Suprapubic skin (tissue), 4 donors: ENCODE data around the gene NCAM1. TPM values are rescaled to one million over a fixed set of nuclear protein-coding genes. Genes with fewer than 3 reads are reported as not detected.

Experiments used
- DNase-seq, 2 donors: peaks; one replicate each; pipeline ENCODE4 v3.0.0-alpha.2; 2019; ENCODE audit warnings: low spot score in 2 of 2
- H3K27ac ChIP-seq: fragments of 200-600 bp; sonication (generic); one replicate; pipeline ENCODE4 v1.5.1; 2019
- H3K27me3 ChIP-seq: fragments of 200-600 bp; sonication (generic); one replicate; pipeline ENCODE4 v1.5.1; 2019
- H3K36me3 ChIP-seq: fragments of 200-600 bp; sonication (generic); one replicate; pipeline ENCODE4 v1.5.1; 2019
- H3K4me1 ChIP-seq: fragments of 200-600 bp; sonication (generic); one replicate; pipeline ENCODE4 v1.5.1; 2019
- H3K4me3 ChIP-seq: fragments of 200-600 bp; sonication (generic); one replicate; pipeline ENCODE4 v1.5.1; 2019; ENCODE audit warnings: mild to moderate bottlenecking
- H3K9me3 ChIP-seq: fragments of 200-600 bp; sonication (generic); one replicate; pipeline ENCODE4 v1.5.1; 2019
- CTCF ChIP-seq, 2 donors: fragments of 200-600 bp in 1 of 2; fragments of 450-650 bp in 1 of 2; sonication (generic) in 1 of 2; IDR thresholded peaks; one replicate each; pipeline ENCODE4 v1.5.1; 2016 to 2019; ENCODE audit warnings: antibody characterized with exemption in 2 of 2, mild to moderate bottlenecking in 1 of 2, moderate library complexity in 1 of 2
- EP300 ChIP-seq: sonication (generic); formaldehyde crosslinking; IDR thresholded peaks from one replicate; pipeline ENCODE4 v1.6.1; 2017; ENCODE audit warnings: antibody characterized with exemption
- POLR2A ChIP-seq, 2 donors: fragments of 450-650 bp; IDR thresholded peaks; one replicate each; pipeline ENCODE4 v1.6.1; 2017; ENCODE audit warnings: antibody characterized with exemption in 2 of 2, mild to moderate bottlenecking in 2 of 2, moderate library complexity in 2 of 2
- POLR2AphosphoS5 ChIP-seq, 3 donors: sonication (generic); formaldehyde crosslinking; IDR thresholded peaks; one replicate each; pipeline ENCODE4 v1.6.1; 2017; ENCODE audit warnings: antibody characterized with exemption in 3 of 3
- WGBS: methylation state at CpG from one replicate; pipeline ENCODE4 v1.1.5; 2018; 5-methylcytosine and 5-hydroxymethylcytosine counted together
- total RNA-seq, 4 donors: library from RNA; depleted of rRNA; stranded (reverse); fragments of >200 nt; gene quantifications; one replicate each; pipeline ENCODE4 v1.1.0, GENCODE V29; 2016

The NCAM1 gene
- total RNA-seq, 4 donors from 2014 or later, result 0.98 to 3.3 (median 1.9) TPM

- H3K9me3 ChIP-seq, result no peaks in the 10 kb centered on the region
- 41% methylated on average over 6 of the region's 6 CpGs for WGBS
- no peaks in the 10 kb centered on the region for H3K4me1 ChIP-seq
- no peak for DNase-seq
- no peak overlapping the region for H3K27ac ChIP-seq
- H3K27me3 ChIP-seq, result peaks cover 41% of the 10 kb centered on the region
- H3K4me3 ChIP-seq, result no peak overlapping the region
- no peaks in the 10 kb centered on the region for H3K36me3 ChIP-seq
- TF ChIP-seq EP300 (no peak), POLR2A (IDR thresholded peaks at IDR 0.05) (no peak), CTCF (IDR thresholded peaks at IDR 0.05) (no peak), POLR2AphosphoS5 (IDR thresholded peaks at IDR 0.05) (no peak)
Observed at GRCh38 chr11:112968941-112969713, 7.9 kb downstream of the NCAM1 start.

- WGBS, result 79% methylated on average over 4 of the region's 4 CpGs
- no peak overlapping the region for H3K27ac ChIP-seq
- no peak for TF ChIP-seq CTCF (IDR thresholded peaks at IDR 0.05)
- no peak for TF ChIP-seq POLR2A (IDR thresholded peaks at IDR 0.05)
- no peak for TF ChIP-seq POLR2AphosphoS5 (IDR thresholded peaks at IDR 0.05)
- no peak for TF ChIP-seq EP300
- H3K4me1 ChIP-seq, result no peaks in the 10 kb centered on the region
- DNase-seq, result no peak
- peaks cover 35% of the 10 kb centered on the region for H3K27me3 ChIP-seq
- no peaks in the 10 kb centered on the region for H3K36me3 ChIP-seq
- H3K9me3 ChIP-seq, result no peaks in the 10 kb centered on the region
- no peak overlapping the region for H3K4me3 ChIP-seq
Observed at GRCh38 chr11:112971195-112971594, 10.0 kb downstream of the NCAM1 start.

- WGBS, result 58% methylated on average over 3 of the region's 3 CpGs
- no peaks in the 10 kb centered on the region for H3K9me3 ChIP-seq
- no peak overlapping the region for H3K27ac ChIP-seq
- no peaks in the 10 kb centered on the region for H3K36me3 ChIP-seq
- DNase-seq, result no peak
- TF ChIP-seq POLR2A (IDR thresholded peaks at IDR 0.05) (no peak), EP300 (no peak), CTCF (IDR thresholded peaks at IDR 0.05) (no peak), POLR2AphosphoS5 (IDR thresholded peaks at IDR 0.05) (no peak)
- H3K4me3 ChIP-seq, result no peak overlapping the region
- no peaks in the 10 kb centered on the region for H3K4me1 ChIP-seq
- peaks cover 32% of the 10 kb centered on the region for H3K27me3 ChIP-seq
Observed at GRCh38 chr11:112971827-112972226, 10.6 kb downstream of the NCAM1 start.

GRCh38 chr11:112972399-112973145, 11.4 kb downstream of the NCAM1 start:
- peaks cover under 1% of the 10 kb centered on the region for H3K4me1 ChIP-seq
- H3K27ac ChIP-seq, result no peak overlapping the region
- 52% methylated on average over 5 of the region's 5 CpGs for WGBS
- no peaks in the 10 kb centered on the region for H3K9me3 ChIP-seq
- H3K27me3 ChIP-seq, result peaks cover 30% of the 10 kb centered on the region
- no peak overlapping the region for H3K4me3 ChIP-seq
- no peaks in the 10 kb centered on the region for H3K36me3 ChIP-seq
- DNase-seq, result no peak
- TF ChIP-seq CTCF (IDR thresholded peaks at IDR 0.05) (no peak), POLR2AphosphoS5 (IDR thresholded peaks at IDR 0.05) (no peak), EP300 (no peak), POLR2A (IDR thresholded peaks at IDR 0.05) (no peak)

GRCh38 chr11:112975051-112975450, 13.8 kb downstream of the NCAM1 start:
- no peak for DNase-seq
- 54% methylated on average over 4 of the region's 4 CpGs for WGBS
- peaks cover 3% of the 10 kb centered on the region for H3K4me1 ChIP-seq
- H3K9me3 ChIP-seq, result no peaks in the 10 kb centered on the region
- no peaks in the 10 kb centered on the region for H3K36me3 ChIP-seq
- peaks cover 16% of the 10 kb centered on the region for H3K27me3 ChIP-seq
- no peak overlapping the region for H3K4me3 ChIP-seq
- no peak overlapping the region for H3K27ac ChIP-seq
- TF ChIP-seq POLR2AphosphoS5 (IDR thresholded peaks at IDR 0.05), result no peak
- no peak for TF ChIP-seq POLR2A (IDR thresholded peaks at IDR 0.05)
- TF ChIP-seq EP300, result no peak
- no peak for TF ChIP-seq CTCF (IDR thresholded peaks at IDR 0.05)
